Stimulated activated CD4-positive, alpha-beta T cell treated with anti-CD3 and anti-CD28 coated beads, Interleukin-12 subunit alpha, Interleukin-12 subunit beta, amount 100 ng/mL, for 24 hours (primary cell): ENCODE results near the gene PIH1D2.
"Not testable (repeated sequence)": the region's sequence is repeated elsewhere in the genome, so short reads cannot be mapped to it uniquely, and the experiment has no call there.

ENCODE experiments used
- DNase-seq, 2 experiments: peaks; one replicate each; pipeline ENCODE4 v3.0.0-alpha.2; 2020; ENCODE audit warnings: low read depth in 2 of 2

Gene PIH1D2, protein sequence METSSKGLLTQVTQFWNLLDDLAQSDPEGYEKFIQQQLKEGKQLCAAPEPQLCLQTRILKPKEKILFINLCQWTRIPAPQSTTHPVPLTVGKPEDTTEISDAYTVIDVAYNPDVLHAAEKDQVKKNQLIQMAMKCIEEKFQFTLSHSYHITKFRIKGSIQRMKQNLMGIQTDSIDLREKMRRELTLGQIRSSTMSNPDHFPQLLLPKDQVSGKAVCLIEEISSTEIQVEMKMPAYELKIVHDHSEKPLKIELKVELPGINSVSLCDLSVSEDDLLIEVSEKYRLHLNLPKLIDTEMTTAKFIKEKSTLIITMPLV

GRCh38 chr11:112073941-112074811, at the start of gene PIH1D2, which contains the start of gene NKAPD1:
TSS of gene PIH1D2 (minus strand) at chr11:112074017. CDS start at chr11:112073174, 843 bp downstream.
TSS of gene NKAPD1 (plus strand) at chr11:112074299. CDS start at chr11:112075575, 1,276 bp downstream.
- DNase-seq: peak; percentile 57 to 66

- no peak for DNase-seq
These were observed 49.3 kb upstream of the PIH1D2 start for GRCh38 chr11:112123129-112123528.

DNA sequence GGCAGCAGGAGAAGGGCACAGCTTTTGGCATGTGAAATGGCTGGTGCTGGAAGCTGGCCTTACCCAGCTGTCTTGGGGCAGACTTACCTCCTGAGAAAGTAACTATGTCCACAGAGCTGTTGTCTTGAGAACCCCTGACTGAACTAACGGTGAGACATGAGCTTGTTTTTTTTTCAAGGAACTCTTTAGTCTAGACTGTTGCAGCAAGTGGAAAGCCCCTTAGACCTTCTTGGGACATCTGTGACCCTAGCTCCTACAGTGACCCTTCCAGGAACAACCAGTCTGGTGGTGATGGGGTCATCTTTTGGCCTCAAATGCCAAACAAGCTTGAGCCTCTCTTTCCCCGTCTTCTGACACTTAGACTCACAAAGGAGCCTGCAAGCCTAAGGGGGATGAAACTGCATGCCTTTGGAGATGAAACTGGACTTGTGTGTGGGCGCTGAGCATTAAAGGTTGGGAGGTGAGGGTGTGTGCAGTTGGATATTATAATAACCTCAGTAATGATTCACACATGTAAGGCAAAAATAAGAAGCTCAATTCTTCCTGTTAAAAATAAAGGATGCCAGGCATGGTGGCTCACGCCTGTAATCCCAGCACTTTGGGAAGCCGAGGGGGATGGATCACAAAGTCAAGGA, 48.3 kb upstream of the PIH1D2 start:
- no peak for DNase-seq

GRCh38 chr11:112118176-112118575, 44.4 kb upstream of the PIH1D2 start:
- DNase-seq: peak in 1 of 2 experiments; percentile 6

- no peak for DNase-seq
These were observed 41.6 kb upstream of the PIH1D2 start for GRCh38 chr11:112115386-112115785.

DNA sequence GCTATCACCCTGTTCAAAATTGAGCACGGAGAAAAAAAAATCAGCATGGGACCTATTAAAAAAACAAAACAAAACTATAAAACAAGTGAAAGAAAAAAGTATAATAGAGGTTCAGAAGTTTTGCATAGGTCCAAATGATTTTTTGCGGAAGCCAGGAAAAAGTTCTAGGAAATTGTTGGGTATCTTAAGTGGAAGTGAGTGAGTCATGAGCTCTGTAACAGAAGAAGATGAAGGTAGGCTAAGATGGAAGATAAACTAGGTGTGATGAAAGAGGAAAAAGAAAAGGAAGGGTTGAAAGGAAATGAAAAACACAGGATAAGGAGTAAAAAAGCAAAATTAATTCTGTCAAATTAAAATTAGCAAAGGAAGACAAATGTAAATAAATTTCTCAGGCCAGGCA, 40.6 kb upstream of the PIH1D2 start:
- no peak for DNase-seq

GRCh38 chr11:112113539-112114457, 40.0 kb upstream of the PIH1D2 start:
- no peak for DNase-seq

- no peak for DNase-seq
These were observed 32.3 kb upstream of the PIH1D2 start for GRCh38 chr11:112106070-112106469.

GRCh38 chr11:112103446-112103845, 29.6 kb upstream of the PIH1D2 start:
- DNase-seq: no peak

DNA sequence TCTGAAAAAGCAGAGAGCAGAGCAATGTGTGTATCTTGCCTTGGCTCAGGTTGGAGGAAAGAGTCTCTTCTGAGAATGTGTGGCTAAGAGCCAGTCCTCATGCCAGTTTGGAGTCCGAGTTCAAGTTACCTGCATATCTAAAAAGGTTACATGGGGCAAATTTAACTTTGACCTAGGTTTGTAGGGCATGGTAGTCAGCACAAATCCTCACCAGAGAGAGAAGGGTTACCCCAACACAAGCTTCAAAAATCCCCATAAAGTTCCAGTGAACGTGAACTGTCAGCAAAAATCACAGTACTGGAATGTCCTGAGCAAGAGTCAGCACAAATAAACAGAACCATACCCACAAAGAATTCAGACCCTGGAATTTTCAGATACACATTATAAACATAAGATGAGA, 26.6 kb upstream of the PIH1D2 start:
- no peak for DNase-seq

DNA sequence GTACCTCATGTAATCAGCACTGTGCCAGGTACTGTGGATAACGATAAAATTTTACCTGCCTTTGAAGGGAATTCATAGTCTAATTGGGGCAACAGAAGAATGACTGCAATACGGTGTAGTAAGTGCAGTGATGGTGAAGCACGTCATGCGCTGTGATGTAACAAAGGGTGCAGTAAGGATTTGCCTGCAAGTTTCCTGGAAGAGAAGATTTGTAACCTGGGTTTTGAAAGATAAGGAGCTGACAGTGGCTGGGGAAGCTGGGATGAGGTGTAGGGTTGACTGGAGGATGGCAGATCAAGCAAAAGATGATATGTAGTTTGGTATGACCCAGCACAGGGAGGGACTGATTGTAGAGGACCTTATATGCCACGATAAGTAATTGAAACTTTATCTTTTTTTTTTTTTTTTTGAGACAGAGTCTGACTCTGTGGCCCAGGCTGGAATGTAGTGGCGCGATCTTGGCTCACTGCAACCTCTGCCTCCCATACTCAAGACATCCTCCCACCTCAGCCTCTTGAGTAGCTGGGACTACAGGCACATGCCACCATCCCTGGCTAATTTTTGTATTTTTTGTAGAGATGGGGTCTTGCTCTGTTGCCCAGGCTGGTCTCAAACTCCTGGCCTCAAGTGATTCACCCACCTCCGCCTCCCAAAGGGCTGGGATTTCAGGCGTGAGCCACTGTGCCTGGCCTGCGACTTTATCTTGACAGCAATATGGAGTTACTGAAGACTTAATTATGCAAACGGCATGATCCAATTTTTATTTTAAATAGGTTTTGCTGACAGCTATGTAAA, 24.1 kb upstream of the PIH1D2 start:
- DNase-seq: no peak

GRCh38 chr11:112096194-112096593, 22.4 kb upstream of the PIH1D2 start:
- no peak for DNase-seq

- not testable (repeated sequence) for DNase-seq
These were observed 21.5 kb upstream of the PIH1D2 start for GRCh38 chr11:112095302-112095701.

GRCh38 chr11:112087212-112087611, 13.4 kb upstream of the PIH1D2 start:
- no peak for DNase-seq

DNA sequence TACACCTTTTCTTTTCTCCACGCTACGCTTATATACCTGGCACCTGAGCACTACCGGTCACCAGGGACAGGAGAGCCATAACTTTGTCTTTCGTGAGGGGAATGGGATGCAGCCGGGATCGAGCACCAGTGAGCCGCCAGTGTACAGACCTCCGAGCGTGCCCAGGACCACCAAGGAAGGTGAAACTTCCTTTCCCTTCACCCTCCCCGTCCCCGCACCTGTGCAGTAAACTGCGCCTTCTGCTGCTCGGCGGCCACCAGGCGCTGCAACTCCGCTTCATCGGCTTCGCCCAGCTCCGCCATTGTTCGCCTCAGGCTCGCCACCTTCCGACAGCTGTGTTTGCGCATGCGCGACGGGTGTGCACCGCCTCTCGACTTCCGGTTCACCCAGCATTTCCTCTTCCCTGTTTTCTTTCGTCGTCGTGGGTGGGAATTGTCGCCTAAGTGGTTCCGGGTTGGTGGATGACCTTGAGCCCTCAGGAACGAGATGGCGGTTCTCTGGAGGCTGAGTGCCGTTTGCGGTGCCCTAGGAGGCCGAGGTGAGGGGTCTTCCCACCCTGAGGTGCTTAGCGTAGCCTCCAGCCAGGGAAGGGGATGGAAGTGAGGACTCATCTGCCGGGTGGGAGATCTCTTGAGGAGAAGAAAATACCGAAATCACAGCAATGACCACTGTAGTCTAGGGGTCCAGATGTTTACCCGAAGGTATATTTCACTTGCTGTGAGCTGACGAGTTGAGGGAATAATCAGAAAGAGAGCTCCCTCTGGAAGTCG, 12.8 kb upstream of the PIH1D2 start, which contains the start of the genes SDHD and TIMM8B:
TSS of gene SDHD (plus strand) at position 452 of the 770 bp plus-strand sequence. CDS start at position 487, 35 bp downstream.
TSS of gene TIMM8B (minus strand) at position 335 of the 770 bp plus-strand sequence. CDS start at position 302, 33 bp downstream.
- DNase-seq: peak; percentile 89 to 91

DNA sequence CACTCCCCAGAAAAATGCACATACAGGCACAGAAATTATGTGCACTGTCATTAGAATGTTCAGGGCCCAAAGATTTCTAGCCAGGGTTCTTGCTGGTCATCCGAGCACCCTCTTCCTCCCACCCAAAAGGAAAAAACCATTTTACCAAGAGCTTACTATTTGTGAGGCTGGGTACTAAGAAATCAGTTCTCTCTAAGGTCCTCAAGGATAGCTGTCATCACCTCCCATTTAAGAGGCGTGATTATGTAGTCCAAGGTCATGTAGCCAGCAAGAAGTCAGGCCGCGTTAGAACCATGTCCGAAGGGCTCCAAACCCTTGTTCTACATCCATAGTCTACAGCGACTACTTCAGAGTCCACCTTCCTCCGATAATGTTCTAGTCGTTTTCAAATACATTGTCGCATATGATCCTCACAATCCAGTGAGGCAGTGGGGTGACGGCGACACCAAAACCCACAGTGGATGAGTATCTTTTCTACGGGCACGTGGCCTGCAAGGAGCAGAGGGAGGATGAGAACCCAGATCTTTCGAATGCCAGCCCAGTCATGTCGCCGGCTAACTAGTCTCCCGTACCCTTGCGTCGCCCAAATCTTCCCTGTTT, 12.1 kb upstream of the PIH1D2 start:
- peak; percentile 22 to 34 for DNase-seq

GRCh38 chr11:112082729-112083128, 8.9 kb upstream of the PIH1D2 start:
- DNase-seq: no peak

DNA sequence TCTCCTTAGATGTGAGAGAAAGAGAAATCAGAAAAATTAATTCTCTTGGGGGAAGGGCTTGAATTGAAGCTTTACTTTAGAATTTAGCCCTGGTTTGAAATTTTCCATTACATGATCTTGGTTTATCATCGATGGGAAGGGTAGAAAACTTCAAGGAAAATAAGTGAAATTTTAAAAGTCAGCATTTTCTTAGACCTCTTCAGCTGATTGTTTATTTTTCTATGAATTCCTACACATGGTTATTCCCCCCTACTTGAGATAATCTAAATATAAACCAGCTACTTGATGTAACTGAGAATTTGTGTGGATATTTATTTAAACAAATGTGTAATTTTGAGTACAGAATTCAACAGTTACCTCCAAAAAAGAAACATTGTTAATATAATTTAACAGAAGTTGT, 10.9 kb downstream of the PIH1D2 start:
- no peak for DNase-seq

- DNase-seq: no peak
These were observed 15.7 kb downstream of the PIH1D2 start for GRCh38 chr11:112058103-112058502.
